Keratinocyte (primary cell): ENCODE data around the gene EHMT1.

Experiments
- EZH2 ChIP-seq: IDR thresholded peaks from one replicate; pipeline ENCODE4 v1.6.1; 2012; ENCODE audit warnings: inconsistent platforms, mild to moderate bottlenecking, low read length, moderate library complexity
- TF ChIP-seq, protein P1 (sequence below), 3 experiments: IDR thresholded peaks in 1 of 3; conservative IDR thresholded peaks in 1 of 3; optimal IDR thresholded peaks in 1 of 3; 2 replicates in 2 of 3; 3 replicates in 1 of 3; pipeline versions ENCODE3 to v1.5.1; 2011; ENCODE audit warnings: low read length in 3 of 3, mild to moderate bottlenecking in 3 of 3, moderate library complexity in 2 of 3, control low read depth in 1 of 3, inconsistent platforms in 1 of 3; ENCODE audit not compliant: insufficient read depth in 2 of 3; ENCODE audit errors: extremely low read depth in 1 of 3

DNA sequence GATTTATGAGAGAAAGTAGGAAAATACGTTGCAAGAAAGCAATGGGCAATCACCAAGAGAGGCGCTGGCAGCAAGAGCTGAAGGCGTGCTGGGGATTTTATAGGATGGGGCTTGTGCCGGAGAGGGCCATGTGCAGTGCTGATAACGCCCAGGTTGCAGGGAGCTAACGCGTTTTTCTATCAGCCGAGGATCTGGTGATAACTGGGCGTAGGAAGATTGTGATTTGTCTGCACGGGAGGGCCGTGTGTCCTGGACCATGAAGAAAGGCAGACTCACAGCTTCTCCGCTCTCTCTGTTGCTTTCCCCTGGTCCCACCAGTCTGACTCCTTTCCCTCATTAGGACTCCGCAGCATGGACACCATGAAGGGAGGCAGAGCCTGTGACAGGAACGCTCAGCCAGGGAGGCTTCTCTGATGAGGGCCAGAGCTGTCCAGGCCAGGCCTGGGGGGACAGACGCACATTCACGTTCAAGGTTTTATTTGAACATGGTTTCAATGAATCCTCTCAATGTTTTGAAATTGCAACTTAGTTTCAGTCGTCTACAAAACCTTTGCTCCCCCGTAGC lies 246.9 kb downstream of the EHMT1 start:
- TF ChIP-seq, protein P1, sequence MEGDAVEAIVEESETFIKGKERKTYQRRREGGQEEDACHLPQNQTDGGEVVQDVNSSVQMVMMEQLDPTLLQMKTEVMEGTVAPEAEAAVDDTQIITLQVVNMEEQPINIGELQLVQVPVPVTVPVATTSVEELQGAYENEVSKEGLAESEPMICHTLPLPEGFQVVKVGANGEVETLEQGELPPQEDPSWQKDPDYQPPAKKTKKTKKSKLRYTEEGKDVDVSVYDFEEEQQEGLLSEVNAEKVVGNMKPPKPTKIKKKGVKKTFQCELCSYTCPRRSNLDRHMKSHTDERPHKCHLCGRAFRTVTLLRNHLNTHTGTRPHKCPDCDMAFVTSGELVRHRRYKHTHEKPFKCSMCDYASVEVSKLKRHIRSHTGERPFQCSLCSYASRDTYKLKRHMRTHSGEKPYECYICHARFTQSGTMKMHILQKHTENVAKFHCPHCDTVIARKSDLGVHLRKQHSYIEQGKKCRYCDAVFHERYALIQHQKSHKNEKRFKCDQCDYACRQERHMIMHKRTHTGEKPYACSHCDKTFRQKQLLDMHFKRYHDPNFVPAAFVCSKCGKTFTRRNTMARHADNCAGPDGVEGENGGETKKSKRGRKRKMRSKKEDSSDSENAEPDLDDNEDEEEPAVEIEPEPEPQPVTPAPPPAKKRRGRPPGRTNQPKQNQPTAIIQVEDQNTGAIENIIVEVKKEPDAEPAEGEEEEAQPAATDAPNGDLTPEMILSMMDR (optimal IDR thresholded peaks at IDR 0.05 in 1 of 3, IDR thresholded peaks at IDR 0.05 in 1 of 3, conservative IDR thresholded peaks at IDR 0.05 in 1 of 3; ENCODE audit: extremely low read depth in 1 of 3, insufficient read depth in 2 of 3, low read length in 3 of 3): no peak
- no peak for TF ChIP-seq EZH2
